GM21723 (cell line): ENCODE measurements around the gene WNK2.

Experiments
- ATAC-seq: cut with Tn5 transposase; IDR thresholded peaks from one replicate; pipeline ENCODE4 v1.9.1; 2021; ENCODE audit warnings: mild to moderate bottlenecking, moderate library complexity; ENCODE audit not compliant: unreplicated experiment

The WNK2 gene

GRCh38 chr9:93161786-93162562, 22.0 kb upstream of the WNK2 start:
- ATAC-seq, result no peak

- ATAC-seq, result no peak
Observed at GRCh38 chr9:93164085-93164484, 19.9 kb upstream of the WNK2 start.

- no peak for ATAC-seq
Observed at GRCh38 chr9:93166699-93167098, 17.2 kb upstream of the WNK2 start.

GRCh38 chr9:93167185-93167584, 16.8 kb upstream of the WNK2 start:
- no peak for ATAC-seq

- ATAC-seq, result no peak
Observed at GRCh38 chr9:93167838-93168237, 16.1 kb upstream of the WNK2 start.

GRCh38 chr9:93168581-93168980, 15.4 kb upstream of the WNK2 start:
- ATAC-seq, result no peak

GRCh38 chr9:93169444-93169843, 14.5 kb upstream of the WNK2 start:
- ATAC-seq, result no peak

- no peak for ATAC-seq
Observed at GRCh38 chr9:93170571-93170970, 13.4 kb upstream of the WNK2 start.

- ATAC-seq, result no peak
Observed at GRCh38 chr9:93171261-93171990, 12.5 kb upstream of the WNK2 start.

GRCh38 chr9:93172666-93173364, 11.1 kb upstream of the WNK2 start:
- no peak for ATAC-seq

GRCh38 chr9:93173365-93174051, 10.4 kb upstream of the WNK2 start:
- no peak for ATAC-seq

- no peak for ATAC-seq
Observed at GRCh38 chr9:93174976-93175375, 9.0 kb upstream of the WNK2 start.

GRCh38 chr9:93177676-93178075, 6.3 kb upstream of the WNK2 start:
- ATAC-seq, result no peak

GRCh38 chr9:93178851-93179786, 4.8 kb upstream of the WNK2 start:
- no peak for ATAC-seq

- no peak for ATAC-seq
Observed at GRCh38 chr9:93180938-93181337, 3.0 kb upstream of the WNK2 start.

GRCh38 chr9:93181672-93182435, 2.1 kb upstream of the WNK2 start:
- no peak for ATAC-seq

- no peak for ATAC-seq
Observed at GRCh38 chr9:93182572-93182971, 1.4 kb upstream of the WNK2 start.

- ATAC-seq, result no peak
Observed at GRCh38 chr9:93183131-93183662, 742 bp upstream of the WNK2 start.
